ENCODE results near the gene KCTD10. TPM values are rescaled to one million over a fixed set of nuclear protein-coding genes. Genes with fewer than 3 reads are reported as not detected.

Gene KCTD10
- total and polyA plus RNA-seq, 2 of the 13 experiments (the other 11 are each of a cell fraction or from before 2014, with no cell fraction given), result 6.9 to 25.4 TPM

DNA sequence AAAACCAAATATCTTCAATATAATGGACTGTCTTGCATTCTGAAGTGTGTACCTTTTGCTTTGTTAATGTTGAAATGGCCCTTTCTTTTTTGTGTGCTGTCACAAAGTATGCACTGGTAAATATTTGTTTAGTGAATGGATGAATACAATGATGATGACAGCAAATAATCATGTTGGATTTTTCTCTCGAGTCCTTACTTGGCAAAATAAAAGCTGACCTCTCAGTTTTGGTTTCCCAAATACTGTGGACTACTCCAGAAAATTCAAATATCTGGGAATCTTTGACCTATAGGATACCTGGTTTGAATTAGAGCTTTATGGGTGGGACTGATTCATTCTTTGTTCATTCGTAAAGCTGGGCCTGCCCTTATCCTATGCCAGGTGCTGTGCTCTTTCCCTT, 5.8 kb upstream of the KCTD10 start:
- ChIA-PET CTCF (ENCODE audit: low intra/inter-chr PET ratio, low total read pairs) (no interaction called here), POLR2A (interaction anchor here (0.6 kb wide), 1 partner anchor 391 kb away, joined by 5 read pairs; no protein-coding TSS in a partner anchor)
- no peak for DNase-seq (ENCODE audit: low spot score)
- H3K4me1 ChIP-seq (ENCODE audit: insufficient read depth, low read length), result peaks cover 25% of the 10 kb centered on the region
- intact Hi-C loops (cut with micrococcal nuclease; ENCODE audit: unreplicated experiment), result no loop called here
- peaks cover 16 to 47% of the 10 kb centered on the region in 2 experiments for H3K36me3 ChIP-seq (replicated peaks in 1 of 2; ENCODE audit: control insufficient read depth in 1 of 2, insufficient read depth in 2 of 2, low read length in 2 of 2)
- no peak for TF ChIP-seq SOX5 (CRISPR knock-in tag; IDR thresholded peaks at IDR 0.05; ENCODE audit: borderline replicate concordance)
- TF ChIP-seq ZNF552 (CRISPR knock-in tag; IDR thresholded peaks at IDR 0.05; ENCODE audit: borderline replicate concordance), result no peak
- TF ChIP-seq ZNF879 (CRISPR knock-in tag; IDR thresholded peaks at IDR 0.05), result no peak
- TF ChIP-seq MAFF (IDR thresholded peaks at IDR 0.05; ENCODE audit: low read depth, low read length), result peak; percentile 87
- no peak for TF ChIP-seq SRY (CRISPR knock-in tag; IDR thresholded peaks at IDR 0.05)
- TF ChIP-seq MAFK (conservative IDR thresholded peaks at IDR 0.05 in 1 of 2, IDR thresholded peaks at IDR 0.05 in 1 of 2; ENCODE audit: low read length in 2 of 2), result peak; percentile 79 to 81
- in situ Hi-C loops (cut with HindIII; ENCODE audit: extremely low pct_ligation_motif_present, low pct_unique_long_range_greater_than_20kb), result no loop called here
- H3K4me2 ChIP-seq (ENCODE audit: low read depth, low read length), result no peak overlapping the region
- no peak for FAIRE-seq
- H3K27ac ChIP-seq (ENCODE audit: extremely low read length, insufficient read depth, low read length), result no peak overlapping the region
- no peaks in the 10 kb centered on the region; a peak in 1 of 5 replicates for H3K27me3 ChIP-seq (ENCODE audit: control insufficient read depth in 1 of 2, insufficient read depth in 2 of 2, low read length in 2 of 2)
- no peak overlapping the region for H3K9ac ChIP-seq (ENCODE audit: insufficient read depth, low read depth, low read length)
- H3K4me3 ChIP-seq (replicated peaks in 1 of 3; ENCODE audit: insufficient read depth in 1 of 3, low read depth in 2 of 3, low read length in 3 of 3), result no peak overlapping the region
- H4K20me1 ChIP-seq (ENCODE audit: insufficient read depth, low read length), result no peaks in the 10 kb centered on the region
- no peaks in the 10 kb centered on the region for H3K9me3 ChIP-seq (ENCODE audit: low read length)
- peaks cover 11% of the 10 kb centered on the region for H3K79me2 ChIP-seq (ENCODE audit: insufficient read depth, low read length)
- no peak overlapping the region for H2AFZ ChIP-seq (ENCODE audit: low read length)
- no TSS peak for BruUV-seq (replicated peaks)
- ATAC-seq, result no peak
- 47% methylated on average over 2 of the region's 2 CpGs for WGBS (ENCODE audit: low lambda C conversion rate)

DNA sequence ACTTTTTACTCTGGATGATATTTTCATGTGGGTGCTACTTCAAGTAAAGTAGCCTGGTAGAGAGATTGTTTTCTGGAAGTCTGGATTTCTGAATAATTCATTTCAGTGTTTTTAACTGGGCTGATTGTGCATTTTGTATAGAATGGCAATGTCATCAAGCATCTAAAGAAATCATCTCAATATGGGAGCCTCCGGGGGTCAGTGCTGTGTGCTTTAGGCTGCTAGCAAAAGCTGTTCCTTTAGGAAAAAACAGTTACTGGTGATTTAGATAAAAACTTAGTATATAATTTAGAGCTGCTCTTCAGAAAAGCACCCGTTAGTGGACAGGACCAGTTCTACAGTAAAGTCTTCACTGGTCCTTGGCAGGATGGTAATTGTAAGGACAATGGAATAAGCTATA, 5.4 kb upstream of the KCTD10 start:
- Histone ChIP-seq H3K9ac (ENCODE audit: insufficient read depth, low read depth, low read length) (no peak overlapping the region), H3K36me3 (replicated peaks in 1 of 2; ENCODE audit: control insufficient read depth in 1 of 2, insufficient read depth in 2 of 2, low read length in 2 of 2) (peaks cover 13 to 43% of the 10 kb centered on the region in 2 experiments), H4K20me1 (ENCODE audit: insufficient read depth, low read length) (no peaks in the 10 kb centered on the region), H3K79me2 (ENCODE audit: insufficient read depth, low read length) (peaks cover 15% of the 10 kb centered on the region), H3K27me3 (ENCODE audit: control insufficient read depth in 1 of 2, insufficient read depth in 2 of 2, low read length in 2 of 2) (no peaks in the 10 kb centered on the region; a peak in 1 of 5 replicates), H3K9me3 (ENCODE audit: low read length) (no peaks in the 10 kb centered on the region), H3K4me2 (ENCODE audit: low read depth, low read length) (no peak overlapping the region), H3K4me3 (replicated peaks in 1 of 3; ENCODE audit: insufficient read depth in 1 of 3, low read depth in 2 of 3, low read length in 3 of 3) (no peak overlapping the region), H2AFZ (ENCODE audit: low read length) (no peak overlapping the region), H3K27ac (ENCODE audit: extremely low read length, insufficient read depth, low read length) (no peak overlapping the region), H3K4me1 (ENCODE audit: insufficient read depth, low read length) (peaks cover 25% of the 10 kb centered on the region)
- in situ Hi-C loops (cut with HindIII; ENCODE audit: extremely low pct_ligation_motif_present, low pct_unique_long_range_greater_than_20kb) (no loop called here), intact Hi-C loops (cut with micrococcal nuclease; ENCODE audit: unreplicated experiment) (no loop called here)
- no peak for ATAC-seq
- POLR2A ChIA-PET, result no interaction called here
- DNase-seq (ENCODE audit: low spot score), result no peak
- CTCF ChIA-PET (ENCODE audit: low intra/inter-chr PET ratio, low total read pairs), result no interaction called here
- no peak for FAIRE-seq
- 96% methylated on average over 2 of the region's 2 CpGs for WGBS (ENCODE audit: low lambda C conversion rate)
- BruUV-seq (replicated peaks), result no TSS peak
- TF ChIP-seq STAG1 (CRISPR knock-in tag; IDR thresholded peaks at IDR 0.05) (no peak), KMT2A (CRISPR knock-in tag; IDR thresholded peaks at IDR 0.05) (no peak), SUZ12 (IDR thresholded peaks at IDR 0.05; ENCODE audit: low read depth, low read length) (no peak), ZNF749 (CRISPR knock-in tag; IDR thresholded peaks at IDR 0.05; ENCODE audit: borderline replicate concordance) (no peak), SMAD1 (CRISPR knock-in tag; IDR thresholded peaks at IDR 0.05; ENCODE audit: borderline replicate concordance, low read depth) (no peak), PRMT3 (CRISPR knock-in tag; IDR thresholded peaks at IDR 0.05; ENCODE audit: borderline replicate concordance, low read depth) (no peak), BORCS8-MEF2B (CRISPR knock-in tag; IDR thresholded peaks at IDR 0.05) (no peak), GTF3A (CRISPR knock-in tag; conservative IDR thresholded peaks at IDR 0.05) (no peak)
- TF ChIP-seq, protein P1, sequence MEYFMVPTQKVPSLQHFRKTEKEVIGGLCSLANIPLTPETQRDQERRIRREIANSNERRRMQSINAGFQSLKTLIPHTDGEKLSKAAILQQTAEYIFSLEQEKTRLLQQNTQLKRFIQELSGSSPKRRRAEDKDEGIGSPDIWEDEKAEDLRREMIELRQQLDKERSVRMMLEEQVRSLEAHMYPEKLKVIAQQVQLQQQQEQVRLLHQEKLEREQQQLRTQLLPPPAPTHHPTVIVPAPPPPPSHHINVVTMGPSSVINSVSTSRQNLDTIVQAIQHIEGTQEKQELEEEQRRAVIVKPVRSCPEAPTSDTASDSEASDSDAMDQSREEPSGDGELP (IDR thresholded peaks at IDR 0.05; ENCODE audit: borderline replicate concordance, low read depth), result no peak
- TF ChIP-seq, protein P2, sequence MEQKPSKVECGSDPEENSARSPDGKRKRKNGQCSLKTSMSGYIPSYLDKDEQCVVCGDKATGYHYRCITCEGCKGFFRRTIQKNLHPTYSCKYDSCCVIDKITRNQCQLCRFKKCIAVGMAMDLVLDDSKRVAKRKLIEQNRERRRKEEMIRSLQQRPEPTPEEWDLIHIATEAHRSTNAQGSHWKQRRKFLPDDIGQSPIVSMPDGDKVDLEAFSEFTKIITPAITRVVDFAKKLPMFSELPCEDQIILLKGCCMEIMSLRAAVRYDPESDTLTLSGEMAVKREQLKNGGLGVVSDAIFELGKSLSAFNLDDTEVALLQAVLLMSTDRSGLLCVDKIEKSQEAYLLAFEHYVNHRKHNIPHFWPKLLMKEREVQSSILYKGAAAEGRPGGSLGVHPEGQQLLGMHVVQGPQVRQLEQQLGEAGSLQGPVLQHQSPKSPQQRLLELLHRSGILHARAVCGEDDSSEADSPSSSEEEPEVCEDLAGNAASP (CRISPR knock-in tag; IDR thresholded peaks at IDR 0.05; ENCODE audit: borderline replicate concordance), result no peak
- TF ChIP-seq, protein P3, sequence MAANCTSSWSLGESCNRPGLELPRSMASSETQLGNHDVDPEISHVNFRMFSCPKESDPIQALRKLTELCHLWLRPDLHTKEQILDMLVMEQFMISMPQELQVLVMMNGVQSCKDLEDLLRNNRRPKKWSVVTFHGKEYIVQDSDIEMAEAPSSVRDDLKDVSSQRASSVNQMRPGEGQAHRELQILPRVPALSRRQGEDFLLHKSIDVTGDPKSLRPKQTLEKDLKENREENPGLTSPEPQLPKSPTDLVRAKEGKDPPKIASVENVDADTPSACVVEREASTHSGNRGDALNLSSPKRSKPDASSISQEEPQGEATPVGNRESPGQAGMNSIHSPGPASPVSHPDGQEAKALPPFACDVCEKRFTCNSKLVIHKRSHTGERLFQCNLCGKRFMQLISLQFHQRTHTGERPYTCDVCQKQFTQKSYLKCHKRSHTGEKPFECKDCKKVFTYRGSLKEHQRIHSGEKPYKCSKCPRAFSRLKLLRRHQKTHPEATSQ (CRISPR knock-in tag; IDR thresholded peaks at IDR 0.05; ENCODE audit: borderline replicate concordance), result no peak

Data from HepG2 (cell line).